Motor neuron (in vitro differentiated cells): ENCODE results near the gene RNF39. TPM values are rescaled to one million over a fixed set of nuclear protein-coding genes. Genes with fewer than 3 reads are reported as not detected.

Experiments
- ATAC-seq, 8 experiments: fragments of 200-7000 bp; cut with Tn5 transposase; replicated peaks in 6 of 8; 2 replicates each; pipeline ENCODE4 v1.8.0; 2021; ENCODE audit warnings: mild to moderate bottlenecking in 8 of 8, moderate library complexity in 8 of 8
- H3K27ac ChIP-seq, 2 donors: fragments of 250-450 bp; sonication (Bioruptor Pico); 2 replicates each; pipeline ENCODE4 v1.9.0; 2021; ENCODE audit warnings: antibody characterized with exemption in 2 of 2, mild to moderate bottlenecking in 2 of 2, moderate library complexity in 1 of 2
- H3K4me1 ChIP-seq, 2 donors: fragments of 250-450 bp; sonication (Bioruptor Pico); replicated peaks in 1 of 2; 2 replicates each; pipeline ENCODE4 v1.6.1; 2021; ENCODE audit warnings: antibody characterized with exemption in 2 of 2, mild to moderate bottlenecking in 2 of 2, moderate library complexity in 1 of 2
- H3K4me3 ChIP-seq, 5 donors: fragments of 250-450 bp; sonication (Bioruptor Pico); 2 replicates each; pipeline ENCODE4 v1.9.0; 2021; ENCODE audit warnings: antibody characterized with exemption in 5 of 5, mild to moderate bottlenecking in 5 of 5, moderate library complexity in 4 of 5
- WGBS, 10 experiments: fragments of 450-650 bp; shearing (Covaris generic); methylation state at CpG; one replicate each; pipeline ENCODE4 v1.0.0; 2022; 5-methylcytosine and 5-hydroxymethylcytosine counted together
- in situ Hi-C, 9 experiments: fragments of 400-800 bp; cut with MboI; loops; one replicate each; pipeline ENCODE4 v1.15.0; 2021; ENCODE audit warnings: low sequenced_read_pairs in 9 of 9, low pct_unique_long_range_greater_than_20kb in 2 of 9; ENCODE audit not compliant: unreplicated experiment in 9 of 9
- total RNA-seq, 8 experiments: library from RNA; unstranded; fragments of 300-600 nt; gene quantifications; 2 replicates each; pipeline versions ENCODE4 v1.2.3 to v1.2.4, GENCODE V29; 2022

The RNF39 gene
- total RNA-seq, 8 experiments from 2014 or later, result 0.49 to 2.3 (median 1.1) TPM

GRCh38 chr6:30091577-30092381, 16.2 kb upstream of the RNF39 start:
- ATAC-seq, result peak in 4 of 8 experiments; percentile 15 to 94 (median 86)
- WGBS, 10 experiments, result 15 to 80% (median 36%) methylated on average over 1 to 9 of the region's 11 CpGs; no CpG with 5 or more reads in 3 of the 10 experiments
- in situ Hi-C loops, result no loop called here
- Histone ChIP-seq H3K4me1 (no peaks in the 10 kb centered on the region), H3K4me3 (no peak overlapping the region), H3K27ac (no peak overlapping the region)

GRCh38 chr6:30087876-30088275, 12.3 kb upstream of the RNF39 start:
- Histone ChIP-seq H3K27ac (no peak overlapping the region), H3K4me3 (no peak overlapping the region), H3K4me1 (no peaks in the 10 kb centered on the region)
- ATAC-seq, result no peak
- 30 to 100% (median 69%) methylated on average over 1 to 5 of the region's 5 CpGs for WGBS, 10 experiments
- in situ Hi-C loops, result no loop called here

GRCh38 chr6:30077218-30077617, 1.6 kb upstream of the RNF39 start:
- 32 to 83% (median 65%) methylated on average over 1 to 4 of the region's 4 CpGs; no CpG with 5 or more reads in 2 of the 10 experiments for WGBS, 10 experiments
- Histone ChIP-seq H3K4me1 (peaks cover 3 to 5% of the 10 kb centered on the region in 2 donors), H3K4me3 (no peak overlapping the region), H3K27ac (no peak overlapping the region)
- ATAC-seq, result no peak
- in situ Hi-C loops, result no loop called here

- Histone ChIP-seq H3K4me1 (peaks cover 3 to 8% of the 10 kb centered on the region in 2 donors), H3K27ac (no peak overlapping the region), H3K4me3 (peak overlapping the region in 3 of 5 donors; percentile 18 to 29 (median 24))
- peak in 2 of 8 experiments; percentile 8 for ATAC-seq
- in situ Hi-C loops, result no loop called here
- WGBS, 10 experiments, result 28 to 63% (median 47%) methylated on average over 2 to 6 of the region's 22 CpGs; no CpG with 5 or more reads in 2 of the 10 experiments
Observed at GRCh38 chr6:30075790-30076732, 492 bp upstream of the RNF39 start.

- WGBS, 10 experiments, result 0 to 4% (median 0%) methylated on average over 1 to 8 of the region's 37 CpGs; no CpG with 5 or more reads in 7 of the 10 experiments
- Histone ChIP-seq H3K27ac (no peak overlapping the region), H3K4me3 (peak overlapping the region; percentile 15 to 29 (median 18)), H3K4me1 (peaks cover 3 to 8% of the 10 kb centered on the region in 2 donors)
- peak; percentile 6 to 74 (median 33) for ATAC-seq
- in situ Hi-C loops, result no loop called here
Observed at GRCh38 chr6:30074331-30075093, 1.1 kb downstream of the RNF39 start.

GRCh38 chr6:30073489-30074235, 1.9 kb downstream of the RNF39 start:
- Histone ChIP-seq H3K4me3 (no peak overlapping the region), H3K4me1 (peaks cover 3 to 8% of the 10 kb centered on the region in 2 donors), H3K27ac (no peak overlapping the region)
- 0 to 65% (median 40%) methylated on average over 1 to 7 of the region's 7 CpGs for WGBS, 10 experiments
- peak in 1 of 8 experiments; percentile 9 for ATAC-seq
- in situ Hi-C loops, result no loop called here

- in situ Hi-C loops, result no loop called here
- Histone ChIP-seq H3K27ac (no peak overlapping the region), H3K4me3 (no peak overlapping the region), H3K4me1 (peaks cover 8 to 9% of the 10 kb centered on the region in 2 donors)
- no peak for ATAC-seq
- 43 to 100% (median 60%) methylated on average over 1 to 3 of the region's 3 CpGs; no CpG with 5 or more reads in 7 of the 10 experiments for WGBS, 10 experiments
Observed at GRCh38 chr6:30071858-30072257, 3.7 kb downstream of the RNF39 start.

- ATAC-seq, result peak in 4 of 8 experiments; percentile 0 to 36 (median 14)
- Histone ChIP-seq H3K4me1 (peaks cover 8 to 9% of the 10 kb centered on the region in 2 donors), H3K27ac (peak overlapping the region in 1 of 2 donors; percentile 46), H3K4me3 (peak overlapping the region in 2 of 5 donors; percentile 9 to 12)
- in situ Hi-C loops, result no loop called here
- 31 to 74% (median 50%) methylated on average over 1 to 17 of the region's 68 CpGs; no CpG with 5 or more reads in 3 of the 10 experiments for WGBS, 10 experiments
Observed at GRCh38 chr6:30071081-30071818, 4.3 kb downstream of the RNF39 start.

- Histone ChIP-seq H3K4me3 (peak overlapping the region; percentile 59 to 79 (median 64)), H3K4me1 (peaks cover 8 to 10% of the 10 kb centered on the region in 2 donors), H3K27ac (peak overlapping the region; percentile 92 to 95)
- 0 to 25% (median 11%) methylated on average over 1 to 3 of the region's 8 CpGs; no CpG with 5 or more reads in 1 of the 10 experiments for WGBS, 10 experiments
- in situ Hi-C loops, result no loop called here
- no peak for ATAC-seq
Observed at GRCh38 chr6:30067460-30068139, 8.0 kb downstream of the RNF39 start.

- H3K27ac ChIP-seq, result peak within 1 kb of the TSS; percentile 92 to 95
- peak; percentile 87 to 96 (median 95) for ATAC-seq
- in situ Hi-C loops, result no loop called here
Observed at GRCh38 chr6:30066577-30067459, 8.8 kb downstream of the RNF39 start, which contains the start of gene PPP1R11. PPP1R11 (plus strand) TSS chr6:30067198; CDS start chr6:30067411, 213 bp downstream.

More at GRCh38 chr6:30066577-30067459, 8.8 kb downstream of the RNF39 start, which contains the start of gene PPP1R11:
- peaks cover 8 to 14% of the 10 kb centered on the region in 2 donors for H3K4me1 ChIP-seq
- WGBS, 10 experiments, result 0 to 20% (median 2%) methylated on average over 2 to 30 of the region's 46 CpGs; no CpG with 5 or more reads in 1 of the 10 experiments
- H3K4me3 ChIP-seq, result peak within 1 kb of the TSS; percentile 59 to 79 (median 64)
